GM03348 (cell line): ENCODE measurements around the gene CEP63.

Experiments used
- DNase-seq: peaks from one replicate; pipeline ENCODE4 v3.0.0; 2012; ENCODE audit warnings: low spot score

Gene CEP63

DNA sequence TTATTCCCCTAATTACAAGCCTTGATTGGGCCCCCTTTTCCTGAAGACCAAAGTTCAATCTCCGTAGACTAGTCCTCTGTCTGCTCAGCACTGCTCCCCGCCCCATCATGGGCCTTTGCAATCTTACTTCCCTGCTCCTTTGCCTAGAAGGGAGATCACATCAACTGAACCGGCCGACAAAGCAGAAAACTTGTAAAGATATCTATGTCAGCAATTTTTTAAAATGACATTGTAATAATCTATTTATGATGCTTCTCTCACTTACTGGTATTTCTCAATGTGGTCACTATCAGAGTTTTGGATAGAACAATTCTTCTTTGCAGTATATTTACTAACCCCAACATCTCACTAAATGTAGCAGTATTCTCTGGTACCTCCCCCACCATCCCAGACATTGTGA, 17.3 kb upstream of the CEP63 start:
- no peak for DNase-seq

GRCh38 chr3:134471521-134472193, 14.2 kb upstream of the CEP63 start:
- no peak for DNase-seq

DNA sequence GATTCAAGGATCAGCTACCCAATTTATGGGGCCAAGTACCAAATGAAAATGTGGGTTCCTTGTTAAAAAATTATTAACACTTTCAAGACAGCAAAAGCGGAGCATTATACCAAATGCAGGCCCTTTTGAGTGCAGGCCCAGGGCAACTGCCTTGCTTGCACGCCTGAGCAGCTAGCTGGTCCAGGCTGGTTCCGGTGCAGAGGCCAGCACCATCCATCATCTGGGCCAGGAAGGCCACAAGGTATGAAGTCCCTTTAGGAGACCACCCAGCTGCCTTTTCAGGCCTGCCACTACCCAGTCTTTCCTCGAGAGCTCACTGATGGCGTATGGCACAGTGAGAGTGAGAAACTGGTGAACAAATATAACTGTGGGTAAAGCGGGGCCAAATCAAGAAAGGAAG, 13.0 kb upstream of the CEP63 start:
- DNase-seq: no peak

DNA sequence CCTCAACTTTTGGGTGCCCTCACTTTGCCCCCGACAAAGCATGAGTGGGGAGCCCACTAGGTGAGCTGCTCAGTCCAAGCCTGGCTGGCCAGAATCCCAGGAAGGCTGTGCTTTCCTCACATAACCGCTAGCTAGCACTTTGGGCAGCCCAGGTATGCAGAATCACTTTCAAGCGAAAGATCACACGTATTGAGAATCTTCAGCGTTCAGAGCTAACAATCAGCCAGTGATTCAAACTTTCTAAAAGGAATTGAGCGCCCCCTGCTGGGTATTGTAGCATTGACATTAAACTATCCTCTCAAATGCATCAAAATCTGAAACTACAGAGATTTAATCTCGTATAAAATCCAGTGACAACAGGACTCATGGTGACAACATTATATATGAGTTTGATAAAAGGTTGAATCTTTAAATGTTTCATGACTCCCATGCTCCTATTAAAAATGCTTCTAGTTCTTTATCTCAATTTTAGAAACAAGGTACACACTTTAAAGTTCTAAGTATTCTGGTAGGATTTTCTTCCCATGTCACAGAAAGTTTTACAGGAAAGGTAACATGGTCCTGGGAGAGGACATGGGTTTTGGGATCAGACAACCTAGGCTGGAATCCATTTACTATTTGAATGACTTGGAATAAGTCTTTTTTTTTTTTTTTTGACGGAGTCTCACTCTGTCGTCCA, 11.8 kb upstream of the CEP63 start:
- DNase-seq: peak; percentile 48

GRCh38 chr3:134474956-134475355, 10.9 kb upstream of the CEP63 start:
- DNase-seq: no peak

GRCh38 chr3:134476306-134476705, 9.6 kb upstream of the CEP63 start:
- DNase-seq: no peak

GRCh38 chr3:134477002-134477401, 8.9 kb upstream of the CEP63 start:
- no peak for DNase-seq

- peak; percentile 39 for DNase-seq
These were observed 7.9 kb upstream of the CEP63 start for GRCh38 chr3:134477938-134478337.

DNA sequence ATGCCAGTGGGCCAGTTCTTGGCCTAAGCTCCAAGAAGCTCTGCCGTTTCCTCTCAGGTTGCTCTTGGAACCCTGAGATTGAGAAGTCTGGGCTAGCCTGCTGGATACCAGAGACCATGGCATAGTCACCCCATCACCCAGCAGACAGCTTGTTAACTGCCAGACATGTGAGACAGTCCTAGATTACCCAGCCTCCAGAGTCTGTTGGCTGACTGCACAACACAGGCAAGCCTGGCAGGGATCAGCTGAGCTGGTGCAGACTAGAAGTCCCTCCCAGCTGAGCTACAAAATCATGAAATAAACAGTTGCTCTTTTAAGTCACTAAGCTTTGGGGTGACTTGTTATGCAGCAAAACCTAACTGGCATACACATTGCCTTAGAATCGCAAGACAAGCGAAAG, 5.3 kb upstream of the CEP63 start:
- DNase-seq: no peak

DNA sequence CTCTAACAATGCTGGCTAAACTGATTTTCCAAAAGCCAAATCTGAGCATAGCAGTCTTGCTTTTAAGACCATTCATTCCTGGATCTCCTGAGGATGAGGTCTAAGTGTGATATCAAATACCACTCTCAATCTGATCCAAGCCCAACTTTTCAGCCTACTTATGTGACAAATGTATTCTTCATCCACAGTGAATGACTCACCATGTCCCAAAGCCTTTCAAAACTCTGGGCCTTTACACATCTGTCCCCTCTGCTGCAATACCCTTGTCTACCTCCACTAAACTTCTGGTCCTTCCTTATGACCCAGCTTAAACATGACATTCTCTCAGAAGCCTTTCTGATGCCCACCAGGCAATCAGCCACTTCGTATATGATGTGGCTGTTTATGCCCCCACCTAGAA, 4.7 kb upstream of the CEP63 start:
- no peak for DNase-seq

- DNase-seq: no peak
These were observed 3.2 kb upstream of the CEP63 start for GRCh38 chr3:134482622-134483021.

DNA sequence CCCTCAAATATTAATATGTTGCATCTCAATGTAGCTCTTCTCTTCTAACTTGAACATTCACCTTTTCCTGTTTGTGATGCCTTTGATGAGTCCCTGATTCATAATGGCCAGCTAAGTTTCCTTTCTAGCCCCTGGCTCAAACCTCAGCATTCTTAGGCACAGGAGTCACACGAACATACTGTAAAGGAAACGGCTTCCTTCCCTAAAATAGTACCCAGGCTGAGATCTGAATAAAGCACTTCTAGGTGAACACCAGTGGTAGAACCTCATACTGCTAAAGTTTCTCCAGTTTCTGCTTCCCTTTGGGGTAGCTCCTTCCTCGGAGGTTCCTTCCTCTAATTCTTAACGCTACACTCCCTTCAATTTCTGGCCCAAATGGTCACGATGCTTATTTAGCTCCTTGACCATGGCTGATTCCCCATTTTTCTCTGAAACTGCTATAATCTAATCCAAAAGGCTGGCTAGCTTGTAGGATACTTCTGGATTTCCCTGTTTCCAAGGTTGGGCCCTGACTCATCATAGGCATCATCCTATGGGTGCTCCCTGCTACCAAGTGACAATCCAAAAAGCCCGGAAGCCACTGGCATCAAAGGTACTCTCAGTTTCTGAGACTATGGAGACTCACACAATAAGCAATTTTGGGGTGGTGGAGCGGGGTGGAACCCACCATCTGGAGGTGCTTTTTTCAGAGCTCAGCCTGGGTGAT, 2.5 kb upstream of the CEP63 start:
- DNase-seq: peak; percentile 68

DNA sequence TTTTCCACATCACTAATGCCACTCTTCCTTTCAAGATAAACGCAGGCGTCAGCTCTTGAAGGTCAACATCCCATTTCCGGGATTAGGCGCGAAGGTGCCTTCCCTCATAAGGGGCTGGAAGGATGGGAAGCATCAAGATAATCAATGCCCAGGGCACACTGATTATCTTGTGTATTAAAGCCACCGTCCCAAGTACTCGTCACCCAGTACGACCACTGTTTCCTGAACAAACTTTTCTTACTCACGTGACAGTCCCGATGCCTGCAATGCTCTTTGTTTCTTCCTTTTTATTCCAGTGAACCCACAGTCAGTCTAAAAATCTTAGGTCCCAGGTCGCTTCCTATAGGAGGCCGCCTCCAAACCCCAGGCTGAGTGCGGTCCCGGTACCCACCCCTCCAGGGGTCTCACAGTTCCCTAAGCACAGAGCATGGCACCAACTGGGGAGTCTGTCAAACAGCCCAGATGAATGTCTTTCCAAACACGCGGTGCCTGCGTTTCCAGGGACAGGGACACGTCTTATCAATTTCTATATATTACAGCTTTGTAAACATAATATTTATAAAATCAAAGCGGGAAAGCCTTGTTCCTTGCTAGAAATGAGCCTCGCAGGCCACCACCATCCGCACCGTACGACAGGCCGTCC, 661 bp upstream of the CEP63 start:
- peak; percentile 19 for DNase-seq

- peak; percentile 15 for DNase-seq
These were observed 752 bp downstream of the CEP63 start for GRCh38 chr3:134486577-134487041.

GRCh38 chr3:134487406-134487805, 1.5 kb downstream of the CEP63 start:
- no peak for DNase-seq

DNA sequence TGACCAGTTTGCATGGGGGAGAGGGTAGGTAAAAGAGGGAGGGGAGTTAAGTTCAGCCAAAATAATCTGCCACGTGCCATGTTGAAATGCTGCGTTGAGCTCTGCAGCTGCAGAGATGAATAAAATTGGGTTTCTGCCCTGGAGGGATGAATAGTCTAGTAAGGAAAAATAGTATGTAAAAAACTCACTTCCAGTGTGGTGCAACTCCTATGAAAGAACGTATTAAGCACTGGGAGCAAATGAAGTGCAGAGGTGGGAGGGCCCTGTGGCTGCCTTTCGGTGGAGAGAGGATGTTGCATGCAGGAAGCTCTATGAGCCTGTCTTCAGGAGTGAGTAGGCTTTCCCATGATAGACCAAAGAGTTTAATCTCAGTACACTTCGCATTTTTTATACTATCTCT, 8.6 kb downstream of the CEP63 start:
- no peak for DNase-seq

- no peak for DNase-seq
These were observed 10.1 kb downstream of the CEP63 start for GRCh38 chr3:134495980-134496379.

GRCh38 chr3:134496471-134497071, 10.7 kb downstream of the CEP63 start:
- no peak for DNase-seq

GRCh38 chr3:134503266-134503665, 17.4 kb downstream of the CEP63 start:
- no peak for DNase-seq

- DNase-seq: no peak
These were observed 18.3 kb downstream of the CEP63 start for GRCh38 chr3:134504132-134504531.

GRCh38 chr3:134505485-134505884, 19.6 kb downstream of the CEP63 start:
- no peak for DNase-seq

GRCh38 chr3:134511500-134511899, 25.6 kb downstream of the CEP63 start:
- DNase-seq: no peak
